Thymus (tissue), 11 donors: ENCODE data around the gene NRL. TPM values are rescaled to one million over a fixed set of nuclear protein-coding genes. Genes with fewer than 3 reads are reported as not detected.

Source experiments
- DNase-seq, 9 donors: peaks; one replicate each; pipeline ENCODE4 v3.0.0-alpha.2; 2013; ENCODE audit warnings: low spot score in 9 of 9, low read depth in 6 of 9, missing footprints in 1 of 9
- H3K27ac ChIP-seq, 2 donors: one replicate each; pipeline ENCODE4 v1.5.1; 2013; ENCODE audit warnings: control low read depth in 1 of 2, low read depth in 1 of 2, low read length in 1 of 2, mild to moderate bottlenecking in 1 of 2, moderate library complexity in 1 of 2
- H3K27me3 ChIP-seq, 2 donors: one replicate each; pipeline ENCODE4 v1.5.1; 2013; ENCODE audit warnings: low read length in 1 of 2; ENCODE audit not compliant: control insufficient read depth in 2 of 2, insufficient read depth in 1 of 2
- H3K36me3 ChIP-seq, 2 donors: one replicate each; pipeline ENCODE4 v1.5.1; 2013; ENCODE audit warnings: low read length in 1 of 2, mild to moderate bottlenecking in 1 of 2, moderate library complexity in 1 of 2; ENCODE audit not compliant: control insufficient read depth in 2 of 2, insufficient read depth in 2 of 2
- H3K4me1 ChIP-seq, 2 donors: one replicate each; pipeline ENCODE4 v1.5.1; 2013; ENCODE audit warnings: low read length in 2 of 2; ENCODE audit not compliant: control insufficient read depth in 2 of 2, insufficient read depth in 2 of 2
- H3K4me3 ChIP-seq, 2 donors: one replicate each; pipeline ENCODE4 v1.5.1; 2013; ENCODE audit warnings: low read length in 2 of 2, control low read depth in 1 of 2, mild to moderate bottlenecking in 1 of 2
- H3K9me3 ChIP-seq, 2 donors: one replicate each; pipeline ENCODE4 v1.5.1; 2013; ENCODE audit warnings: low read length in 1 of 2, mild to moderate bottlenecking in 1 of 2; ENCODE audit not compliant: control insufficient read depth in 2 of 2, insufficient read depth in 1 of 2
- WGBS: extraction: QIAGEN DNeasy Blood & Tissue Kit; methylation state at CpG from one replicate; pipeline ENCODE4 v1.1.7; 2013; 5-methylcytosine and 5-hydroxymethylcytosine counted together
- polyA plus RNA-seq: library from polyadenylated mRNA; stranded (reverse); fragments of 200-250 nt; gene quantifications from one replicate; pipeline ENCODE4 v1.2.3, GENCODE V29; 2013
- total RNA-seq: library from RNA; stranded (reverse); fragments of 120-200 nt; gene quantifications from one replicate; pipeline ENCODE4 v1.2.4, GENCODE V29; 2013
- donor health status: healthy.

The NRL gene
- total and polyA plus RNA-seq, 2 donors, result 3.4 to 4.7 TPM

- H3K27ac ChIP-seq, result peak within 1 kb of the TSS; percentile 95 to 98
- peaks cover 27 to 38% of the 10 kb centered on the region in 2 donors for H3K4me1 ChIP-seq
- H3K27me3 ChIP-seq, result no peaks in the 10 kb centered on the region
- peak within 1 kb of the TSS; percentile 78 to 90 for H3K4me3 ChIP-seq
- H3K9me3 ChIP-seq, result peaks cover 0 to 3% of the 10 kb centered on the region in 2 donors
- peak in 7 of 9 donors; percentile 66 to 89 (median 73) for DNase-seq
- peaks cover 35 to 59% of the 10 kb centered on the region in 2 donors for H3K36me3 ChIP-seq
- WGBS, result under 1% methylated on average over 25 of the region's 25 CpGs
These were observed 31.8 kb upstream of the NRL start, which contains the start of gene PSME2 for GRCh38 chr14:24146453-24146977. TSS of gene PSME2 (minus strand) at chr14:24146610. CDS start at chr14:24146581, 29 bp downstream.

- WGBS, result 22% methylated on average over 9 of the region's 9 CpGs
- DNase-seq, result peak in 1 of 9 donors; percentile 54
- H3K9me3 ChIP-seq, result peaks cover 0 to 10% of the 10 kb centered on the region in 2 donors
- H3K27ac ChIP-seq, result peak overlapping the region; percentile 95 to 98
- peaks cover 29 to 52% of the 10 kb centered on the region in 2 donors for H3K36me3 ChIP-seq
- H3K4me1 ChIP-seq, result peaks cover 27 to 38% of the 10 kb centered on the region in 2 donors
- no peaks in the 10 kb centered on the region for H3K27me3 ChIP-seq
- H3K4me3 ChIP-seq, result peak overlapping the region; percentile 78 to 90
These were observed 31.1 kb upstream of the NRL start for GRCh38 chr14:24145690-24146452.

DNA sequence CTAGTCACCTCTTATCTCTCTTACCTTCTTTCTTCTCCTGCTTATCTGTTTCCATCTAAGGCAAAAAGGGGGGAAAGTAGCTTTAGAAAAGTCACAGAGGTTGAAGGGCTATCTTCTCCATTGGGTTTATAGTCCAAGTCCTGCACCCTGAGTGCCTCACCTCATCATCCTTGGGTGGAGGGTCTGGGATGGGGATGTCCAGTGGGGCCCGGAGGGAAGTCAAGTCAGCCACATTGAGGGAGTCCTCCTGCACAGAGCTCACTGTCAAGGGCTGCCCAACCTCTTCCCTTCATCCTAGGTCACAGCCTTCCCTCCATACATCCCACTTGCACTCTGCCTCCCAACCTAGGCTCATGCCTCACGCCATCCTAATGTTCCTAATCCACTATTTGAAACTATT lies 30.5 kb upstream of the NRL start:
- no peak for DNase-seq
- WGBS, result 99% methylated on average over 2 of the region's 2 CpGs
- H3K36me3 ChIP-seq, result peaks cover 22 to 46% of the 10 kb centered on the region in 2 donors
- peaks cover 0 to 12% of the 10 kb centered on the region in 2 donors for H3K9me3 ChIP-seq
- no peaks in the 10 kb centered on the region for H3K27me3 ChIP-seq
- no peak overlapping the region for H3K27ac ChIP-seq
- peaks cover 27 to 44% of the 10 kb centered on the region in 2 donors for H3K4me1 ChIP-seq
- no peak overlapping the region for H3K4me3 ChIP-seq

DNA sequence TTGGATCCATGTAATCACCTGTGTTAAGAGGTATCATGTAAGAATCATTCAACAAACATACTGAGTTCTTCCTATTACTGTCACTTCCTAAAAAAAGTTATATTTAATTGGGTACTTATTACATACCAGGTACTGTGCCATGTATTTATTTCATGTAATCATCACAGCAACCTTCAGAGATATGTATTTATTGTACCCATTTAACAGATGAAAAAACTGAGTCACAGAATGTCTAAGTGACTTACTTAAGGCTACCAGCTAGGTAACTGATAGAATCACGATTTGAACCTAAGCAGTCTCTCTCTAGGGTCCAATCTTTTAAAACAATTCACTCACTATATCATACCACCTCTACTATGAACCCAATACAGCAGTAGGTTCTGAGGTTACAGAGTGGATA lies 29.7 kb upstream of the NRL start:
- H3K4me1 ChIP-seq, result peaks cover 27 to 49% of the 10 kb centered on the region in 2 donors
- no peak for DNase-seq
- H3K36me3 ChIP-seq, result peaks cover 15 to 41% of the 10 kb centered on the region in 2 donors
- no peak overlapping the region for H3K27ac ChIP-seq
- WGBS, result 99% methylated on average over 1 of the region's 1 CpG
- H3K27me3 ChIP-seq, result no peaks in the 10 kb centered on the region
- peaks cover 0 to 12% of the 10 kb centered on the region in 2 donors for H3K9me3 ChIP-seq
- H3K4me3 ChIP-seq, result no peak overlapping the region

GRCh38 chr14:24143511-24143910 lies 28.8 kb upstream of the NRL start:
- Histone ChIP-seq H3K27me3 (no peaks in the 10 kb centered on the region), H3K36me3 (peaks cover 21 to 42% of the 10 kb centered on the region in 2 donors), H3K27ac (no peak overlapping the region), H3K4me1 (peaks cover 31 to 52% of the 10 kb centered on the region in 2 donors), H3K9me3 (peaks cover 0 to 12% of the 10 kb centered on the region in 2 donors), H3K4me3 (no peak overlapping the region)
- WGBS, result 97% methylated on average over 2 of the region's 2 CpGs
- DNase-seq, result no peak

GRCh38 chr14:24141097-24141880 lies 26.5 kb upstream of the NRL start, which contains the start of gene EMC9:
TSS of gene EMC9 (minus strand) at chr14:24141591. CDS start at chr14:24141304, 287 bp downstream.
- Histone ChIP-seq H3K27me3 (no peaks in the 10 kb centered on the region), H3K27ac (peak within 1 kb of the TSS; percentile 96 to 98), H3K9me3 (peaks cover 0 to 12% of the 10 kb centered on the region in 2 donors), H3K36me3 (peaks cover 31 to 55% of the 10 kb centered on the region in 2 donors), H3K4me1 (peaks cover 32 to 62% of the 10 kb centered on the region in 2 donors), H3K4me3 (peak within 1 kb of the TSS; percentile 86 to 98)
- DNase-seq, result peak; percentile 97 to 100 (median 99)
- under 1% methylated on average over 65 of the region's 65 CpGs for WGBS

GRCh38 chr14:24139272-24139934 lies 24.7 kb upstream of the NRL start:
- Histone ChIP-seq H3K9me3 (peaks cover 0 to 12% of the 10 kb centered on the region in 2 donors), H3K27me3 (no peaks in the 10 kb centered on the region), H3K4me1 (peaks cover 26 to 52% of the 10 kb centered on the region in 2 donors), H3K36me3 (peaks cover 31 to 46% of the 10 kb centered on the region in 2 donors), H3K4me3 (no peak overlapping the region), H3K27ac (no peak overlapping the region)
- no peak for DNase-seq
- 97% methylated on average over 9 of the region's 9 CpGs for WGBS

DNA sequence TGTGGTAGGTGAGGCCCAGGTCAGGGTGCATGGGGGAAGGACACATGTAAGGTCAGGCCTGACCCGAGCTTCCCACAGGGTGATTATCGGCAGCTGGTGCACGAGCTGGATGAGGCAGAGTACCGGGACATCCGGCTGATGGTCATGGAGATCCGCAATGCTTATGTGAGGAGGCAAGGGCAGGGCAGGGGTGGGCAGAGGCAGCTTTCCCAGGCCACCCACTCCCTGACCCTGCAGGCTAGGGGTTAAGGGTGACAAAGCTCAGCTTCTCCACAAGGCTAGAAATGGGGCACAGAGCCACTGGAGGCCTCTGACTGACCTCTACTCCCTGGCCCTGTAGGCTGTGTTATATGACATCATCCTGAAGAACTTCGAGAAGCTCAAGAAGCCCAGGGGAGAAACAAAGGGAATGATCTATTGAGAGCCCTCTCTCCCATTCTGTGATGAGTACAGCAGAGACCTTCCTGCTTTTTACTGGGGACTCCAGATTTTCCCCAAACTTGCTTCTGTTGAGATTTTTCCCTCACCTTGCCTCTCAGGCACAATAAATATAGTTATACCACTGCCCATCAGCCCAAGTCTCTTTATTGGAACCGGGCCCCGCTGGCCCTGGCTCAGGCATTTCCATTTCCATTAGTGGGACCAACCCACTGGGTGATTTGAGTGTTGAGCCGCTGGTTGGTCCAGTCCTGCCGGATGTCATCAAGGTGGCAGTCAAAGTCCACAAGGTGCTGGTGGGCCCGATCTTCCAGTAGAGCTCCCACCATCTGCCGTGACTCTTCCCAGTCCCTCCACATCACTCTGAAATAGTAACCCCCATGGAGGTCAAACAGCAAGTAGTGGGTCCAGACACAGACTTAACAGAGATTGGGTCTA lies 23.9 kb upstream of the NRL start:
- H3K36me3 ChIP-seq, result peaks cover 24 to 39% of the 10 kb centered on the region in 2 donors
- H3K4me1 ChIP-seq, result peaks cover 26 to 48% of the 10 kb centered on the region in 2 donors
- peaks cover 0 to 12% of the 10 kb centered on the region in 2 donors for H3K9me3 ChIP-seq
- H3K4me3 ChIP-seq, result no peak overlapping the region
- no peak for DNase-seq
- H3K27ac ChIP-seq, result no peak overlapping the region
- H3K27me3 ChIP-seq, result no peaks in the 10 kb centered on the region
- WGBS, result 98% methylated on average over 13 of the region's 13 CpGs
